Hepatocyte (in vitro differentiated cells): ENCODE results near the gene PDE4B. TPM values are rescaled to one million over a fixed set of nuclear protein-coding genes. Genes with fewer than 3 reads are reported as not detected.
"Not testable (repeated sequence)": the region's sequence is repeated elsewhere in the genome, so short reads cannot be mapped to it uniquely, and the experiment has no call there.

Source experiments
- DNase-seq: peaks from one replicate; pipeline ENCODE4 v3.0.0-alpha.2; 2016; ENCODE audit warnings: low spot score
- H2AFZ ChIP-seq: fragments of 200-600 bp; sonication (generic); 2 replicates; pipeline ENCODE4 v1.6.0; 2016; ENCODE audit warnings: antibody characterized with exemption, mild to moderate bottlenecking
- H3K27ac ChIP-seq: fragments of 200-600 bp; sonication (generic); 2 replicates; pipeline ENCODE4 v1.5.1; 2016; ENCODE audit warnings: mild to moderate bottlenecking
- H3K27me3 ChIP-seq: fragments of 200-600 bp; sonication (generic); 2 replicates; pipeline ENCODE4 v1.6.1; 2016
- H3K36me3 ChIP-seq: fragments of 200-600 bp; sonication (generic); replicated peaks from 2 replicates; pipeline ENCODE4 v1.5.1; 2016; ENCODE audit warnings: low read depth; ENCODE audit not compliant: insufficient read depth
- H3K4me1 ChIP-seq: fragments of 200-600 bp; sonication (generic); 2 replicates; pipeline ENCODE4 v1.5.1; 2016; ENCODE audit warnings: mild to moderate bottlenecking, moderate library complexity; ENCODE audit not compliant: insufficient read depth
- H3K4me2 ChIP-seq: fragments of 200-600 bp; sonication (generic); 2 replicates; pipeline ENCODE4 v1.6.0; 2016
- H3K4me3 ChIP-seq: fragments of 200-600 bp; sonication (generic); 2 replicates; pipeline ENCODE4 v1.5.1; 2016; ENCODE audit warnings: mild to moderate bottlenecking
- H3K79me2 ChIP-seq: fragments of 200-600 bp; sonication (generic); 2 replicates; pipeline ENCODE4 v1.6.0; 2017; ENCODE audit warnings: mild to moderate bottlenecking
- H3K9me2 ChIP-seq: fragments of 200-600 bp; sonication (generic); replicated peaks from 2 replicates; pipeline ENCODE4 v1.6.0; 2017; ENCODE audit warnings: mild to moderate bottlenecking; ENCODE audit not compliant: insufficient read depth
- H3K9me3 ChIP-seq: fragments of 200-600 bp; sonication (generic); 2 replicates; pipeline ENCODE4 v1.5.1; 2016; ENCODE audit warnings: low read depth, mild to moderate bottlenecking
- H4K20me1 ChIP-seq: fragments of 200-600 bp; sonication (generic); 2 replicates; pipeline ENCODE4 v1.6.0; 2016; ENCODE audit warnings: mild to moderate bottlenecking; ENCODE audit not compliant: insufficient read depth, poor library complexity, severe bottlenecking
- EZH2 ChIP-seq: fragments of 200-600 bp; sonication (generic); IDR thresholded peaks from 2 replicates; pipeline ENCODE4 v1.6.1; 2016; ENCODE audit warnings: antibody characterized with exemption, mild to moderate bottlenecking, borderline replicate concordance
- EZH2phosphoT487 ChIP-seq: fragments of 200-600 bp; sonication (generic); IDR thresholded peaks from one replicate; pipeline ENCODE4 v1.6.1; 2018; ENCODE audit warnings: antibody characterized with exemption, mild to moderate bottlenecking, low read depth, moderate library complexity; ENCODE audit not compliant: unreplicated experiment, severe bottlenecking
- WGBS: methylation state at CpG from one replicate; pipeline ENCODE4 v1.1.6; 2016; ENCODE audit warnings: low lambda C conversion rate; ENCODE audit errors: missing lambda C conversion rate; 5-methylcytosine and 5-hydroxymethylcytosine counted together
- polyA plus RNA-seq: library from polyadenylated mRNA; unstranded; fragments of >200 nt; fragmentation: Nextera tagmentation; extraction: Ambion mirVana; gene quantifications from 2 replicates; pipeline ENCODE4 v1.2.1, GENCODE V29; 2016
- total RNA-seq: library from RNA; depleted of rRNA; stranded (reverse); fragments of >200 nt; gene quantifications from 2 replicates; pipeline ENCODE4 v1.2.3, GENCODE V29; 2014
- TF ChIP-seq, protein P1 (sequence below): fragments of 200-600 bp; sonication (generic); IDR thresholded peaks from 2 replicates; pipeline ENCODE4 v1.5.1; 2016; ENCODE audit warnings: antibody characterized with exemption, mild to moderate bottlenecking; ENCODE audit not compliant: poor library complexity

PDE4B gene
- total and polyA plus RNA-seq, 2 experiments from 2014 or later, result 1.8 to 3.4 TPM

DNA sequence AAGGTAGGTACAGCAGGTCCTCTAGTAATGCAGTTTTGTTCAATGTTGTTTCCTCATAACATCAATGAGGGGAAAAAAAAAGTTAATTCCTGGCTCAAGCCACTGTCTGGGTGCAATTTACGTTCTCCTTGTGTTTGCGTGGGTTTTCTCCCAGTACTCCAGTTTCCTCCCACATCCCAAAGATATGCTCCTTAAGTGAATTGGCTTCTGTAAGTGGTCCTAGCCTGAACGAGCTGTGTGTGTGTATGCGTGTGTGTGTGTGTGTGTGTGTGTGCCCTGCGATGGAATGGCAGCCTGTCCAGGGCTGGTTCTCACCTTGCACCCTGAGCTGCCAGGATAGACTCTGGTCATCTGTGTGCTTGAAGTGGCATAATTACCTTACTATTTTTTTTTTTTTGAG is 332.0 kb downstream of the PDE4B start:
- Histone ChIP-seq H4K20me1 (no peaks in the 10 kb centered on the region), H2AFZ (no peak overlapping the region), H3K4me2 (no peak overlapping the region), H3K27ac (no peak overlapping the region), H3K79me2 (no peaks in the 10 kb centered on the region), H3K9me3 (no peaks in the 10 kb centered on the region), H3K4me1 (no peaks in the 10 kb centered on the region), H3K36me3 (no peaks in the 10 kb centered on the region), H3K27me3 (no peaks in the 10 kb centered on the region), H3K9me2 (no peaks in the 10 kb centered on the region), H3K4me3 (no peak overlapping the region)
- TF ChIP-seq, protein P1, sequence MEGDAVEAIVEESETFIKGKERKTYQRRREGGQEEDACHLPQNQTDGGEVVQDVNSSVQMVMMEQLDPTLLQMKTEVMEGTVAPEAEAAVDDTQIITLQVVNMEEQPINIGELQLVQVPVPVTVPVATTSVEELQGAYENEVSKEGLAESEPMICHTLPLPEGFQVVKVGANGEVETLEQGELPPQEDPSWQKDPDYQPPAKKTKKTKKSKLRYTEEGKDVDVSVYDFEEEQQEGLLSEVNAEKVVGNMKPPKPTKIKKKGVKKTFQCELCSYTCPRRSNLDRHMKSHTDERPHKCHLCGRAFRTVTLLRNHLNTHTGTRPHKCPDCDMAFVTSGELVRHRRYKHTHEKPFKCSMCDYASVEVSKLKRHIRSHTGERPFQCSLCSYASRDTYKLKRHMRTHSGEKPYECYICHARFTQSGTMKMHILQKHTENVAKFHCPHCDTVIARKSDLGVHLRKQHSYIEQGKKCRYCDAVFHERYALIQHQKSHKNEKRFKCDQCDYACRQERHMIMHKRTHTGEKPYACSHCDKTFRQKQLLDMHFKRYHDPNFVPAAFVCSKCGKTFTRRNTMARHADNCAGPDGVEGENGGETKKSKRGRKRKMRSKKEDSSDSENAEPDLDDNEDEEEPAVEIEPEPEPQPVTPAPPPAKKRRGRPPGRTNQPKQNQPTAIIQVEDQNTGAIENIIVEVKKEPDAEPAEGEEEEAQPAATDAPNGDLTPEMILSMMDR, result no peak
- TF ChIP-seq EZH2 (no peak), EZH2phosphoT487 (no peak)
- 78% methylated on average over 5 of the region's 5 CpGs for WGBS
- no peak for DNase-seq

DNA sequence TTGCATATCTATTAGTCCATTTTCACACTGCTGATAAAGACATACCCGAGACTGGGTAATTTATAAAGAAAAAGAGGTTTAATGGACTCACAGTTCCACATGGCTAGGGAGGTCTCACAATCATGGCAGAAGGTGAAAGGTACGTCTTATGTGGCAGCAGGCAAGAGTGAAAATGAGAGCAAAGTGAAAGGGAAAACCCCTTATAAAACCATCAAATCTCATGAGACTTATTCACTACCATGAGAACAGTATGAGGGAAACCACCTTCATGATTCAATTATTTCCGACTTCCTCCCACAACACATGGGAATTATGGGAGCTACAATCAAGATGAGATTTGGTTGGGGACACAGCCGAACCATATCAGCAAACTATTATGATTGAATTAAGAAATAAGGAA is 335.9 kb downstream of the PDE4B start:
- WGBS, result 88% methylated on average over 4 of the region's 4 CpGs
- not testable (repeated sequence) for H3K36me3 ChIP-seq, H3K27me3 ChIP-seq, H3K27ac ChIP-seq, H2AFZ ChIP-seq, DNase-seq, H3K9me2 ChIP-seq, H4K20me1 ChIP-seq, H3K4me3 ChIP-seq, H3K4me1 ChIP-seq, H3K9me3 ChIP-seq, H3K4me2 ChIP-seq, H3K79me2 ChIP-seq

DNA sequence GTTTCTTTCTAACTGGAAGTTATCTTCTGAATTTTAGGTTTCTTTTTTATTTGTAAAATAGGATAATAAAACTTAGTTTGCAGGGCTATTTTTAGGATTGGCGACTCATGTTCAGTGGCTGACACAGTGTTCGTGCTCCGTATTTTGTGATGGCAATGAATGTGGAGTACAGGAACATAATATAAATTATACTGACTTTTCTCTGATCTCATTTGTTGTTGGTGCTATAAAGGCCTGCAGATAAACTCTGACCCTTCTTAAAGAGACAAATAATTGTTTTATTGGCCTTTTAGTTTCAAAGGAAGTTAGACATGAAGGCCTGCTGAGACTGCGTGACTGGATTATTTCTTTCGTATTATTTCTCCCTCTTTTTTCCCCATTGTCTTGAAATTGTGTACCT is 339.6 kb downstream of the PDE4B start:
- Histone ChIP-seq H3K4me1 (peaks cover 10% of the 10 kb centered on the region), H4K20me1 (no peaks in the 10 kb centered on the region), H3K9me3 (no peaks in the 10 kb centered on the region), H3K27ac (no peak overlapping the region), H3K27me3 (no peaks in the 10 kb centered on the region), H3K9me2 (no peaks in the 10 kb centered on the region), H3K36me3 (no peaks in the 10 kb centered on the region), H3K79me2 (no peaks in the 10 kb centered on the region), H3K4me3 (no peak overlapping the region), H2AFZ (no peak overlapping the region), H3K4me2 (no peak overlapping the region)
- 52% methylated on average over 5 of the region's 5 CpGs for WGBS
- TF ChIP-seq, protein P1, result no peak
- TF ChIP-seq EZH2 (no peak), EZH2phosphoT487 (no peak)
- DNase-seq, result no peak

DNA sequence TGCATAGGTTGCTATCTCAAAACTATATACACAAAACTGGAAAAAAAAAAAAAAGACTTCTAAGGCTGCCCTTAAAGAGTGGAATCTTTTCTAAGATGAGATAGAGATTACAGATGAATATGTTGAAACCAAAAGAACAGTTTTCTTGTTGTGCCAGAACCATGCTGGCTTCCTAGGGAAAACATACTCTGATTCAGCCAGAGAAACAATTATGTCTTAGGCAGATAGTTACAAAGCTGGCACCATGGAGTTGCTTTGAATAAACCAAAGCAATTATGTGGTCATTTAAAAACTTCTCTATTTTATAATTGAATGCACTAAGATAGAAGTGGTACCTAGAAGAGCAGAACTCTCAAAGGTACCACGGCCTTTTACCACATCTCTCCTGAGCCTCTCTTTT is 341.3 kb downstream of the PDE4B start:
- no peak for TF ChIP-seq EZH2
- no peak for TF ChIP-seq EZH2phosphoT487
- TF ChIP-seq, protein P1, result no peak
- no peaks in the 10 kb centered on the region for H3K9me3 ChIP-seq
- no peaks in the 10 kb centered on the region for H3K9me2 ChIP-seq
- DNase-seq, result no peak
- no peak overlapping the region for H3K27ac ChIP-seq
- no peak overlapping the region for H2AFZ ChIP-seq
- no peaks in the 10 kb centered on the region for H4K20me1 ChIP-seq
- H3K4me2 ChIP-seq, result no peak overlapping the region
- H3K36me3 ChIP-seq, result no peaks in the 10 kb centered on the region
- no peak overlapping the region for H3K4me3 ChIP-seq
- no peaks in the 10 kb centered on the region for H3K27me3 ChIP-seq
- 97% methylated on average over 1 of the region's 1 CpG for WGBS
- peaks cover 10% of the 10 kb centered on the region for H3K4me1 ChIP-seq
- no peaks in the 10 kb centered on the region for H3K79me2 ChIP-seq
